ENCODE measurements around the gene GFY. TPM values are rescaled to one million over a fixed set of nuclear protein-coding genes. Genes with fewer than 3 reads are reported as not detected.

Gene GFY
- 0.09 TPM for polyA plus RNA-seq (ENCODE audit: insufficient read length)

- no peak for DNase-seq (ENCODE audit: low read depth)
Measured at GRCh38 chr19:49425178-49425577, at the start of gene GFY. Gene GFY, plus strand, starts transcription at chr19:49425388. Its CDS starts 1,043 bp downstream, at chr19:49426431.

- DNase-seq (ENCODE audit: low read depth) = no peak
Measured at GRCh38 chr19:49378512-49378911, 46.7 kb upstream of the GFY start.

GRCh38 chr19:49380391-49380790, 44.8 kb upstream of the GFY start:
- no peak for DNase-seq (ENCODE audit: low read depth)

GRCh38 chr19:49382639-49383038, 42.5 kb upstream of the GFY start:
- no peak for DNase-seq (ENCODE audit: low read depth)

- no peak for DNase-seq (ENCODE audit: low read depth)
Measured at GRCh38 chr19:49383599-49383998, 41.6 kb upstream of the GFY start.

- DNase-seq (ENCODE audit: low read depth) = peak; percentile 11
Measured at GRCh38 chr19:49387936-49388372, 37.2 kb upstream of the GFY start, which contains the start of gene KASH5. Gene KASH5, plus strand, starts transcription at chr19:49388249. Its CDS starts 2,635 bp downstream, at chr19:49390884.

GRCh38 chr19:49389406-49389805, 35.8 kb upstream of the GFY start:
- DNase-seq (ENCODE audit: low read depth) = no peak

GRCh38 chr19:49390131-49390928, 34.9 kb upstream of the GFY start:
- no peak for DNase-seq (ENCODE audit: low read depth)

GRCh38 chr19:49390929-49391359, 34.2 kb upstream of the GFY start:
- DNase-seq (ENCODE audit: low read depth) = no peak

GRCh38 chr19:49391581-49392399, 33.4 kb upstream of the GFY start:
- peak; percentile 47 for DNase-seq (ENCODE audit: low read depth)

- no peak for DNase-seq (ENCODE audit: low read depth)
Measured at GRCh38 chr19:49393881-49394280, 31.3 kb upstream of the GFY start.

- no peak for DNase-seq (ENCODE audit: low read depth)
Measured at GRCh38 chr19:49395581-49396407, 29.4 kb upstream of the GFY start.

- no peak for DNase-seq (ENCODE audit: low read depth)
Measured at GRCh38 chr19:49396738-49397505, 28.3 kb upstream of the GFY start.

GRCh38 chr19:49398001-49398615, 27.1 kb upstream of the GFY start:
- DNase-seq (ENCODE audit: low read depth) = no peak

- no peak for DNase-seq (ENCODE audit: low read depth)
Measured at GRCh38 chr19:49398931-49399330, 26.3 kb upstream of the GFY start.

- DNase-seq (ENCODE audit: low read depth) = no peak
Measured at GRCh38 chr19:49400029-49400428, 25.2 kb upstream of the GFY start.

- no peak for DNase-seq (ENCODE audit: low read depth)
Measured at GRCh38 chr19:49403404-49404187, 21.6 kb upstream of the GFY start.

- DNase-seq (ENCODE audit: low read depth) = no peak
Measured at GRCh38 chr19:49407079-49407478, 18.1 kb upstream of the GFY start.

GRCh38 chr19:49407482-49408015, 17.6 kb upstream of the GFY start:
- DNase-seq (ENCODE audit: low read depth) = no peak

Data from forelimb muscle (tissue), 1 donor.